Immature natural killer cell (primary cell): ENCODE data around the gene LRRC15. TPM values are rescaled to one million over a fixed set of nuclear protein-coding genes. Genes with fewer than 3 reads are reported as not detected.

Experiments used
- DNase-seq, 3 donors: peaks; one replicate each; pipeline ENCODE4 v3.0.0; 2022; ENCODE audit warnings: mixed read lengths in 1 of 3
- H3K27ac Mint-ChIP-seq, 6 donors: one replicate each; pipeline ENCODE4 v1.8.0; 2020; ENCODE audit warnings: mixed read lengths in 6 of 6, mild to moderate bottlenecking in 5 of 6, inconsistent platforms in 4 of 6, moderate library complexity in 3 of 6
- H3K27me3 Mint-ChIP-seq, 3 donors: one replicate each; pipeline ENCODE4 v1.8.0; 2020 to 2021; ENCODE audit warnings: low read depth in 3 of 3, mild to moderate bottlenecking in 3 of 3, mixed read lengths in 3 of 3, moderate library complexity in 3 of 3, inconsistent platforms in 1 of 3
- H3K36me3 Mint-ChIP-seq, 3 donors: one replicate each; pipeline ENCODE4 v1.8.0; 2020; ENCODE audit warnings: mixed read lengths in 3 of 3, inconsistent platforms in 2 of 3, mild to moderate bottlenecking in 2 of 3
- H3K4me1 Mint-ChIP-seq, 2 donors: one replicate each; pipeline ENCODE4 v1.8.0; 2020; ENCODE audit warnings: inconsistent platforms in 2 of 2, mild to moderate bottlenecking in 2 of 2, mixed read lengths in 2 of 2, moderate library complexity in 1 of 2
- H3K4me3 Mint-ChIP-seq, 5 donors: one replicate each; pipeline ENCODE4 v1.8.0; 2020; ENCODE audit warnings: mild to moderate bottlenecking in 5 of 5, mixed read lengths in 5 of 5, inconsistent platforms in 3 of 5, moderate library complexity in 3 of 5
- H3K9me3 Mint-ChIP-seq, 6 donors: one replicate each; pipeline ENCODE4 v1.8.0; 2020; ENCODE audit warnings: mild to moderate bottlenecking in 6 of 6, mixed read lengths in 6 of 6, inconsistent platforms in 4 of 6, moderate library complexity in 3 of 6
- polyA plus RNA-seq, 3 donors: library from polyadenylated mRNA; unstranded; fragments of 300-500 nt; fragmentation: Illumina TruSeq; gene quantifications; one replicate each; pipeline ENCODE4 v1.2.3, GENCODE V29; 2021

Gene LRRC15
- polyA plus RNA-seq, 3 donors from 2014 or later = not detected

DNA sequence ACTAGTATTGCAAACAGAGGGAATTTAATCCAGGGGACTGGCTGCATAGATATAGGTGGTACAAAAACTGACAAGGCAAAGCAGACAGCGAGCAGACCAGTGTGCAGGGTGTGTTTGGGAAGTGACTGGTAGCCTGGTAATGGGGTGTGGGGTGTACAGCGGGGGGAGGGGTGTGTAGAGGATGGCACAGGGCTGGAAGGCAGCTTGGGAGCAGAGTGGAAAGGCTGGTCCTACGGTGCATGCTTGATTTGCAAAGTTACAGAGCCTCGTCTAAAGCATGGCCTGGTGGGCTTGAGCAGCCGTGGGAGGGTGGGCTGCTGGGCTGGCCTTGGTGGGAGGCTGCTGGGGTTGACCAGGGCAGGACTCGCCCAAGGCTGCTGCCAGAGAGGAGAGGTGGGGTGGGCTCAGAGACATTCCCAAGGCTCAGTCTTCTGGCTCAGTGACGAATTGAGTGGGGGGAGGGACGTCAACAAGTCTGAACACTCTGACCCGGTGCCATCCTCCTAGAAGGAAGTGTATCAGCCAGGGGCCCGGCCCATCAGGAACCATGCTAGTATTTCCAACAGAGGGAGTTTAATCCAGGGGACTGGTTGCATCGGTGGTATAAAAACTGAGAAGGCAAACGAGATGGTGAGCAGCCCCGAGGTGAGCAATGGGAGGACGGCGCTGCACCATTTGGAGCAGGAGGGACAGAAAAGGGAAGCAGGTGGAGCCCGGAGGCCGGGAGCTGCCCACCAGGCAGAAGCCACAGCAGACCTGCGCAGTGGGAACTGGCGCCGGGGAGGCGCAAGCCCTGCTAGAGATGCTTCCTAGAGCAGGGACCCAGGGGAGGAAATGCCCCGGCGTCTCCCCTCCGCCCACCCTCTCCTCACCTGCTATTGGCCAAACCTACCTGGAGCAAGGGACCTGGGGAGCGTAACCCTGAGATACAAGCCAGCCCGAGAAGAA, 47.6 kb downstream of the LRRC15 start:
- H3K9me3 Mint-ChIP-seq = peaks cover 0 to 9% (median 5%) of the 10 kb centered on the region in 6 donors
- no peaks in the 10 kb centered on the region for H3K36me3 Mint-ChIP-seq
- H3K4me3 Mint-ChIP-seq = peak overlapping the region in 1 of 5 donors; percentile 24
- no peak overlapping the region for H3K27ac Mint-ChIP-seq
- DNase-seq = no peak
- no peaks in the 10 kb centered on the region for H3K4me1 Mint-ChIP-seq
- H3K27me3 Mint-ChIP-seq = peaks cover 0 to 18% (median 11%) of the 10 kb centered on the region in 3 donors

DNA sequence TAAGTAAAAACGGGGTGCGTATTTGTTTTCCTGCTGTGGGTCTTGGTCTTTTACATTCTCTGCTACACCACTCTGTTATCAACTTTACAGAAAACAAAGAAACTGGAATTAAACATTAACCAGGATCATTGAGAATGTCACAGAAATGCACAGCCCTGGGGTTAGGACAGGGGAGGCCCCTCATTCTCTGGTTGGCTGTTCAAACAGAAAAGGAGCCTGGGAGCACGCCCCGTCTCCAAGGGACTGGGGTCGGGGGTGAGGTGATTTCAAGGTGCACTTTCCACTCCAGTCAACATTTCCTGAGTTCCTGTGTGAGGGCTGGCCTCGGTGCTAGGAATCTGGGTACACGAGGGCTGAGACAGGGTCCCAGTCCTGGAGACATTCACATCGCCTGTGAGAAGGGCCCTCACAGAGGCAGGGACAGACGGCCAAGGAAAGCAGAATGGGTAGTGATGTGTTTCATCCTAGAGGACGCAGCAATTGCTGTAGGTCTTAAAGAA, 48.7 kb downstream of the LRRC15 start:
- Mint-ChIP-seq H3K4me1 (peaks cover 4 to 10% of the 10 kb centered on the region in 2 donors), H3K36me3 (no peaks in the 10 kb centered on the region), H3K9me3 (peaks cover 0 to 9% (median 5%) of the 10 kb centered on the region in 6 donors), H3K4me3 (no peak overlapping the region), H3K27ac (no peak overlapping the region), H3K27me3 (peaks cover under 1 to 18% (median 11%) of the 10 kb centered on the region in 3 donors)
- DNase-seq = no peak

DNA sequence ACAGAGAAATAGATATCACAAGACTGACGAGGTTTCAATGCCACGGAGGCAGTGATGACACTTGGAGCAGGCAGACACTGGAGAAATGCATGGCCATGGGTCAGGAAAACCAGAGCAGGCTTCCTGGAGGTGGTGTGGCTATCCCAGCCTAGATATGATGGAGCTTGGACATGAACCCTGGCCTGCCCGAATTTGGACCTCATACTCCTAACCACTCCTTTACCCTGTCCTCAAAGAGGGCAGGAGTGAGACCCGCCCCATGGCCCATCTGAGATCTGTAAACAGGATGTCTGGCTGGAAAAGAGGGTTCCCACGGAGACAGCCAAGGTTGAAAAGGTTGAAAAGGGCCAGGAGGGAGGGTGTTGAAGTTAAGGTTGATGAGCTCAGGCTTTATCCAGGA, 49.4 kb downstream of the LRRC15 start:
- H3K36me3 Mint-ChIP-seq = no peaks in the 10 kb centered on the region
- H3K27ac Mint-ChIP-seq = no peak overlapping the region
- H3K27me3 Mint-ChIP-seq = peaks cover 2 to 18% (median 11%) of the 10 kb centered on the region in 3 donors
- H3K4me3 Mint-ChIP-seq = no peak overlapping the region
- DNase-seq = no peak
- peaks cover 0 to 9% (median 5%) of the 10 kb centered on the region in 6 donors for H3K9me3 Mint-ChIP-seq
- peaks cover 8 to 14% of the 10 kb centered on the region in 2 donors for H3K4me1 Mint-ChIP-seq

DNA sequence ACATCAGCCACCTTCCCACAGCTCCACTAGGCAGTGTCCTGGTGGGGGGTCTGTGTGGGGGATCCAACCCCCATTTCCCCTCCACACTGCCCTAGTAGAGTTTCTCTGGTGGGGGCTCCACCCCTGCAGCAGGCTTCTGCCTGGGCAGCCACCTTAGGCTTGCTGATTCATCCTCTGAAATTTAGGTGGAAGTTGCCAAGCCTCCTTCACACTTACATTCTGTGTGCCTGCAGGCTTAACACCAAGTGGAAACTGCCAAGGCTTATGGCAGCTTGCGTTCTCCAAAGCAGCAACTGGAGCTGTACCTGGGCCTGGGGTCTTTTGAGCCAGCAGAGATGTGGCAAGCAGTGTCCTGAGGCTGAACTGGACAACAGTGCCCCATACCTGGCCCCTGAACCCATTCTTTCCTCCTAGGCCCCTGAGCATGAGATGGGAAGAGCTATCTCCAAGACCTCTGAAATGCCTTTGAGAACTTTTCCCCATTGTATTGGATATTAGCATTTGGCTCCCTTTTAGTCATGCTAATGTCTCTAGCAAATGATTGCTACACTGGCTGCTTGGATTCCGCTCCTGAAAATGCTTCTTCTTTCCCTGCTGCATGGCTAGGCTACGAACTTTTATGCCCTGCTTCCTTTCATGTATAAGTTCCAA, 50.9 kb downstream of the LRRC15 start:
- H3K27me3 Mint-ChIP-seq = peaks cover 2 to 24% (median 8%) of the 10 kb centered on the region in 3 donors
- H3K27ac Mint-ChIP-seq = no peak overlapping the region
- peaks cover 12 to 18% of the 10 kb centered on the region in 2 donors for H3K4me1 Mint-ChIP-seq
- H3K9me3 Mint-ChIP-seq = peaks cover 0 to 9% (median 5%) of the 10 kb centered on the region in 6 donors
- no peak for DNase-seq
- H3K36me3 Mint-ChIP-seq = no peaks in the 10 kb centered on the region
- H3K4me3 Mint-ChIP-seq = no peak overlapping the region

DNA sequence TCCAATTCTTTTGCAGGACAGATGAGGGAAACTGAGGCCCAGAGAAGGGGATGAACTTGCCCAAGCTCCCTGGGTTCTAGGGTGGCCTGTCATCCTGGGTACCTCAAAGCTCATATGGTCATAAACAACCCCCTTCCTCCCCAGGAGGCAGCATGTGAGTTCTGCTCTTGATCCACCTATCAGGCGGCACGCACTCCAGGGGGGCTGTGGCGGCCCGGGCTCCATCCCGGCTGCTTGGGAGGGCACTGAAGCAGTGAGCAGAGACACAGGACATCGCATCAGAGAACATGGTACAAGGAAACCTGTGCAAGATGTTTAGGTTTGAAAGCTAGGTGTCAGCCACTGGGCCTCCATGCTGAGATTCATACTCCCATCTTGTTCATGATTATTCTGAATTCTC, 52.6 kb downstream of the LRRC15 start:
- no peaks in the 10 kb centered on the region for H3K36me3 Mint-ChIP-seq
- H3K27me3 Mint-ChIP-seq = peaks cover 7 to 21% (median 9%) of the 10 kb centered on the region in 3 donors
- DNase-seq = no peak
- no peak overlapping the region for H3K4me3 Mint-ChIP-seq
- peaks cover 12 to 18% of the 10 kb centered on the region in 2 donors for H3K4me1 Mint-ChIP-seq
- peaks cover 0 to 9% (median 5%) of the 10 kb centered on the region in 6 donors for H3K9me3 Mint-ChIP-seq
- H3K27ac Mint-ChIP-seq = peak overlapping the region in 1 of 6 donors; percentile 11

DNA sequence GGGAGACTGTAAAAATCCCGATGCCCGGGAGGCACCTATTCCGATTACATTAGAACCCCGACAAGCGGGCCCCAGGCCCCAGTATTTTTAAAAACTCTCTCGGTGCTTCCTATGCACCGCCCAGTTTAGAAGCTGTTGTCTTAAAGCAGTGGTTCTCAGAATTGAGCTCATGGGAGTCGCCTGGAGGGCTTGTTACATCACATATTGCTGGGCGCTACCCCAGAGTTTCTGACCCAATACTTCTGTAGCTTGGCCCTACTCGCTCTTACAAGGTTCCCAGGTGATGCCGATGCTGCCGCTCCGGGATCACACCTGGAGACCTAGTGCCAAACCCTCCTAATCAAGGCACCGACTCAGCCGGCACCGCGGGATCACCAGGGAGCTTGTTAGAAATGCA, 53.6 kb downstream of the LRRC15 start:
- no peak for DNase-seq
- Mint-ChIP-seq H3K36me3 (no peaks in the 10 kb centered on the region), H3K27ac (no peak overlapping the region), H3K9me3 (peaks cover 0 to 9% (median 5%) of the 10 kb centered on the region in 6 donors), H3K27me3 (peaks cover 7 to 20% (median 10%) of the 10 kb centered on the region in 3 donors), H3K4me1 (peaks cover 12 to 18% of the 10 kb centered on the region in 2 donors), H3K4me3 (peak overlapping the region; percentile 21 to 57 (median 54))

DNA sequence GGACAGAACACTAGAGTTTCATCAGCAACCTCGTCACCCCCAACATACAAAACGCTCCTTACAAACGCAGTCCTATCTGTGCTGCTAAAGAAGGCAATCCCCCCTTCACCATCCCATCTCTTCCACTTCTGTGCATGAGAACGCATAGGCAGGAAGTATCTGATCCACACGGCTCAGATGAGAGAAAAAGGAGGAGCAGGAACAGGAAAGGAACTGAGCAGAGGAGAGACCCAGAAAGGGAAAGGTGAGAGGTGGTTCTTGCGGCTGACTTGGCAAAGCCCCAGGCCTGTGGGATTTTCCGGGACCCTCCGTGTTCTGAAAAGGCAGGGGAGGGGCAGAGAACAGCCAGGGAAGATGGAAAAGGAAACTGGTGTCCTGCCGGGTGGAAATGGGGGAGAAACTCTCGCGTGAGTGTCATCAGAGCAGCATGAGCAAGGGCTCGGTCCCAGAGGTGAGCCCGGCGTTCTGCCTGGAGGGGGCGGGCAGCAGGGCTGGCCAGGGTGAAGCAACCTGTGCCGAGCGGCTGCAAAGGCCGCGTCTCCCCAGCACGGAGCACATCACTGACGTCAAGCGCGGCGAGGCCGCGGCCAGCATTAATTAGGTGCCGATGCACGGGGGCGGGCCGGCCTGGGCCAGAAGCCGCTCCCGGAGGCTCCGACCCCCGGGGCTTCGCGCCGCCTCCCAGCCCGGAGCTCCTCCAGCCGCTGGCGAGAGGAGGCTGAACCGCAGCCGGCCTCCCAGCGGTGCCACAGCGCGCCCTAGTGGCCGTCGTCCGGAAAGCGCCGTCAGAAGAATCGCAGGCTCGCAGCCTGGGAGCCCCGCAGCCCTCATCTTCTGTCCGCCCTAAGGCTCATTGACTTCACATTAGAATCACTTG, 54.2 kb downstream of the LRRC15 start:
- peaks cover 12 to 18% of the 10 kb centered on the region in 2 donors for H3K4me1 Mint-ChIP-seq
- peak; percentile 78 to 81 (median 79) for DNase-seq
- no peaks in the 10 kb centered on the region for H3K36me3 Mint-ChIP-seq
- H3K9me3 Mint-ChIP-seq = peaks cover 0 to 9% (median 5%) of the 10 kb centered on the region in 6 donors
- peaks cover 7 to 21% (median 10%) of the 10 kb centered on the region in 3 donors for H3K27me3 Mint-ChIP-seq
- peak overlapping the region; percentile 72 to 95 (median 77) for H3K4me3 Mint-ChIP-seq
- peak overlapping the region in 2 of 6 donors; percentile 50 to 72 for H3K27ac Mint-ChIP-seq

DNA sequence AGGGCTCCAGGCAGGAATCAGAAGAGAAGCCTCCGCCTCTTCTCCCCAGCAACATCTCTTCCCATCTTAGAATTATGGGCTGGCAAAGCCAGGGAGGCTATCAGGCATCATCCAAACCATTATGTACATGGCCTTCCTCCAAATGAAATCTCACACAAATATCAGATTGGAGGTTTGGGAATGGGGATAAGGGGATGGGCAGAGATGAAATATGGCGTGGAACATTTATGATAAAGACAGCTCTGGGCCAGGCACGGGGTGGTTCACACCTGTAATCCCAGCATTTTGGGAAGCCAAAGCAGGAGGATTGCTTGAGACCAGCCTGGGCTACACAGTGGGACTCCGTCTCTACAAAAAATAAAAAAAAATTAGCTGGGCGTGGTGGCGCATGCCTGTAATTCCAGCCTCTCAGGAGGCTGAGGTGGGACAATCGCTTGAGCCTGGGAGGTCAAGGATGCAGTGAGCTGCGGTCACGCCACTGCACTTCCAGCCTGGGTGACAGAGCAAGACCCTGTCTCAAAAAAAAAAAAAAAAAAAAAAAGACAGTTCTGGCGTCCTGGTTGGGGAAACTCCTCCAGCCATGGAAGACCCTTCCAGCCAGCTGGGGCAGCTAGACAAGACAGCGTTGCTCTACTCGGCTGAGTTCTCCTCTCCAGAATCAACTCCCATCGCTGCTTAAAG, 55.0 kb downstream of the LRRC15 start:
- Mint-ChIP-seq H3K4me3 (peak overlapping the region; percentile 72 to 95 (median 77)), H3K27ac (peak overlapping the region in 1 of 6 donors; percentile 50), H3K4me1 (peaks cover 12 to 18% of the 10 kb centered on the region in 2 donors), H3K36me3 (no peaks in the 10 kb centered on the region), H3K9me3 (peaks cover 0 to 9% (median 5%) of the 10 kb centered on the region in 6 donors), H3K27me3 (peaks cover 10 to 21% (median 10%) of the 10 kb centered on the region in 3 donors)
- DNase-seq = no peak

DNA sequence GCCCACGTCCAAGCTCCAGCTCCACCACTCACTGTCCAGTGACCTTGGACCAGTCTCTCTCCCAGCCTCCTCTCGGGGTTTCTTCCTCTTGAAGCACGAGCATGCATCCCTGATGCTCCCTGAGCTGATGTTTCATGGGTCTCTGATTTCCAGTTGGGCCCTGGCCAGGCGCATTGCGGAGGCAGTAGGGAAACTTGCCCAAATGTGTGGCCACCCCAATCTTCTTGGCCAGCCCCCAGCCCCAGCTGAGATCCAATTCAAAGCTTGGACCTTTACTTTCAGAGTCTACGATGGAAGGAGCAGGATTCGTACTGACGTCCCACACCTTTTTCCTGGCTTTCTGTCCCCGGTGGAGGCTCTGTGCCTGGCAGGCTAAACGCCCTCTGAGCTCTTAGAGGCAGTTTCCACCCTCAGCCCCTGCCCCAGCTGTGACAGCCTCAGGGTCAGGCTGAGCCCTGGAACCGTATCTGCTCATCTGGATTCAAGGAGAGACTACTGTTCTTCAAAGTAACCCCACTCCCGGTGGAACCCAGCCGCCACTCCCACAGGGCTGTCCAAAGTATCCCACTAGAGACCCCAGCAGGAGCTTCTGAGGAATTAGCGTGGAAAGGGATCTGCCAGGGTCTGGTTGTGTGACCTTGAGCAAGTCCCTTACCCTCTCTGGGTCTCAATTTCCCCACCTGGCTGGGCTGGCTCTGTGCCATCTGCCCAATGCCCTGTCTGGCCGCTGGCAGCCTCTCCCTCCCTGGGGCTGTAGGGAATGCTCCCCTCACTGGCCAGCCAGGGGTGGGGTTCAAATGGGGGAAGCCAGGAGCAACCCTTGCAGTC, 55.8 kb downstream of the LRRC15 start:
- DNase-seq = no peak
- peaks cover 12 to 18% of the 10 kb centered on the region in 2 donors for H3K4me1 Mint-ChIP-seq
- no peak overlapping the region for H3K27ac Mint-ChIP-seq
- H3K9me3 Mint-ChIP-seq = peaks cover 0 to 1% (median 0%) of the 10 kb centered on the region in 6 donors
- peaks cover 6 to 15% (median 12%) of the 10 kb centered on the region in 3 donors for H3K27me3 Mint-ChIP-seq
- no peak overlapping the region for H3K4me3 Mint-ChIP-seq
- H3K36me3 Mint-ChIP-seq = no peaks in the 10 kb centered on the region

DNA sequence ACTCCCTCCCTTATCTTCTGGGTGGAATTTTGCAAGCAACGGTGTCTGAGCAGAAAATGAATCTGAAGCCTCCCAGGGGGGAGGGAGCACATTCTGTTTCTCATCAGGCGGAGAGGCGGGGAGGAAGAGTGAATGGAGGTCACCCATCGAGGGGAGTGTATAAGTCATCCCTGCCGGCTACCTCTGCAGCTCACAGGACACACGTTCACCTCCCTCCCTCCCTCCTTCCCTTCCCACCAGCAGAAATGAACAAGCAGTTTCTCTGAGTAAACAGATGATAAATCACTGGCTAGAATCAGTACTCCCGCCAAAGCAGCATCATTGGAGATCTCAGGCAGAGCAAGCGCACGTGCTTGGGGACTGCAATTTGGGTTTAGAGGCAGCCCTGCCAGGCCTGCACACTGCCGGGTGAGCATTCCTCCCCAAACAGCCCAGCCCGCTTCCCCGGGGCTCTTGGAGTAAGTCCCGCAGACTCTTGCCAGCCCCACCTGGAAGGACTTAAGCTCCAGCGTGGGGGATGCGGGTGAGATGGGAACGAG, 56.7 kb downstream of the LRRC15 start:
- H3K4me3 Mint-ChIP-seq = no peak overlapping the region
- peaks cover 6 to 14% (median 12%) of the 10 kb centered on the region in 3 donors for H3K27me3 Mint-ChIP-seq
- no peaks in the 10 kb centered on the region for H3K36me3 Mint-ChIP-seq
- H3K4me1 Mint-ChIP-seq = peaks cover 12 to 18% of the 10 kb centered on the region in 2 donors
- no peak overlapping the region for H3K27ac Mint-ChIP-seq
- no peak for DNase-seq
- H3K9me3 Mint-ChIP-seq = no peaks in the 10 kb centered on the region

DNA sequence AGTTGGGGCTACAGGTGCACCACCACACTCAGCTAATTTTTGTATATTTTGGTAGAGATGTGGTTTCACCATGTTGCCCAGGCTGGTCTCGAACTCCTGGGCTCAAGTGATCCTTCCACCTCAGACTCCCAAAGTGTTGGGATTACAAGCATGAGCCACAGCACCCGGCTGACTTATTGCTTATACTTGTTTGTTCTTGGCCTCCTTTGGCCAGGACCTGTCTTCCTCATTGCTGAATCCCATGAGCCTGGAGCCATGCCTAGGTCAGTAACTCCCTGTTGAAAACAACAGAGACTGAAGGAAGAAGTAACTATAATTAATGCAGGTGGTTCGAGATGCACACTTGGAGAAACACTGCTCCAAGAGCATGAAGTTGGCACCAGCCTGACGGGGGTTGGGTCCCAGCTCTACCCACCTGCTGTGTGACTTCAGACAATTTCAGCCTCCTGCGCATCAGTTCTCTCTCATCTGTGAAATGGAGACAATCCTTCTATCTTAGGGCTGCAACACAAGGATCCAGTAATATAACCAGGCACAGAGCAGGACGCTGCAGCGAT, 57.3 kb downstream of the LRRC15 start:
- H3K4me1 Mint-ChIP-seq = peaks cover 15 to 18% of the 10 kb centered on the region in 2 donors
- H3K27me3 Mint-ChIP-seq = peaks cover 4 to 13% (median 12%) of the 10 kb centered on the region in 3 donors
- no peak overlapping the region for H3K27ac Mint-ChIP-seq
- no peak for DNase-seq
- no peaks in the 10 kb centered on the region for H3K9me3 Mint-ChIP-seq
- H3K36me3 Mint-ChIP-seq = no peaks in the 10 kb centered on the region
- no peak overlapping the region for H3K4me3 Mint-ChIP-seq
